Loucy (cell line): Measurements from ENCODE around the gene NCR2.

Experiments
- H2AFZ ChIP-seq: fragments of 200-600 bp; sonication (generic); 2 replicates; pipeline ENCODE4 v1.6.0; 2016; ENCODE audit warnings: antibody characterized with exemption, mild to moderate bottlenecking, low read length, moderate library complexity
- H3F3A ChIP-seq: fragments of 200-600 bp; 2 replicates; pipeline ENCODE4 v1.6.0; 2016; ENCODE audit warnings: antibody characterized with exemption, low read depth, mild to moderate bottlenecking
- H3K27me3 ChIP-seq: fragments of 200-600 bp; sonication (generic); 2 replicates; pipeline ENCODE4 v1.6.1; 2014; ENCODE audit warnings: low read length, mild to moderate bottlenecking; ENCODE audit not compliant: insufficient read depth, poor library complexity, severe bottlenecking
- H3K36me3 ChIP-seq: fragments of 200-600 bp; sonication (generic); 2 replicates; pipeline ENCODE4 v1.6.1; 2016; ENCODE audit warnings: low read length; ENCODE audit not compliant: insufficient read depth
- H3K4me1 ChIP-seq: fragments of 200-600 bp; sonication (generic); 2 replicates; pipeline ENCODE4 v1.5.1; 2014; ENCODE audit warnings: low read length, mild to moderate bottlenecking; ENCODE audit not compliant: insufficient read depth, poor library complexity, severe bottlenecking
- H3K4me2 ChIP-seq: fragments of 200-600 bp; sonication (generic); 2 replicates; pipeline ENCODE4 v1.6.0; 2014; ENCODE audit warnings: antibody characterized with exemption, low read length, low read depth, mild to moderate bottlenecking; ENCODE audit not compliant: poor library complexity, severe bottlenecking
- H3K4me3 ChIP-seq: fragments of 200-600 bp; sonication (generic); 2 replicates; pipeline ENCODE4 v1.5.1; 2014; ENCODE audit warnings: low read length, mild to moderate bottlenecking, mixed read lengths; ENCODE audit not compliant: poor library complexity, severe bottlenecking
- H3K79me2 ChIP-seq: fragments of 200-600 bp; sonication (generic); 2 replicates; pipeline ENCODE4 v1.6.1; 2014; ENCODE audit warnings: low read length; ENCODE audit not compliant: insufficient read depth
- H3K9ac ChIP-seq: fragments of 200-600 bp; sonication (generic); 2 replicates; pipeline ENCODE4 v1.6.0; 2014; ENCODE audit warnings: mild to moderate bottlenecking, low read depth, low read length, moderate library complexity; ENCODE audit not compliant: poor library complexity, severe bottlenecking
- H3K9me2 ChIP-seq: fragments of 200-600 bp; sonication (generic); replicated peaks from 2 replicates; pipeline ENCODE4 v1.6.1; 2016; ENCODE audit warnings: low read depth, low read length, mixed read lengths
- H3K9me3 ChIP-seq: fragments of 200-600 bp; sonication (generic); 2 replicates; pipeline ENCODE4 v1.6.1; 2014; ENCODE audit warnings: mild to moderate bottlenecking, antibody characterized with exemption, low read length, low read depth; ENCODE audit not compliant: insufficient read depth
- H4K20me1 ChIP-seq: fragments of 200-600 bp; sonication (generic); 2 replicates; pipeline ENCODE4 v1.6.0; 2014; ENCODE audit warnings: antibody characterized with exemption, low read length, mild to moderate bottlenecking; ENCODE audit not compliant: insufficient read depth, poor library complexity, severe bottlenecking
- EZH2phosphoT487 ChIP-seq: fragments of 200-600 bp; IDR thresholded peaks from 2 replicates; pipeline ENCODE4 v1.6.1; 2018; ENCODE audit warnings: antibody characterized with exemption, mild to moderate bottlenecking, moderate library complexity, borderline replicate concordance
- TF ChIP-seq, protein P1 (sequence below): fragments of 200-600 bp; sonication (generic); conservative IDR thresholded peaks from 2 replicates; pipeline ENCODE4 v1.5.1; 2014; ENCODE audit warnings: mild to moderate bottlenecking, antibody characterized with exemption, low read length

The NCR2 gene

DNA sequence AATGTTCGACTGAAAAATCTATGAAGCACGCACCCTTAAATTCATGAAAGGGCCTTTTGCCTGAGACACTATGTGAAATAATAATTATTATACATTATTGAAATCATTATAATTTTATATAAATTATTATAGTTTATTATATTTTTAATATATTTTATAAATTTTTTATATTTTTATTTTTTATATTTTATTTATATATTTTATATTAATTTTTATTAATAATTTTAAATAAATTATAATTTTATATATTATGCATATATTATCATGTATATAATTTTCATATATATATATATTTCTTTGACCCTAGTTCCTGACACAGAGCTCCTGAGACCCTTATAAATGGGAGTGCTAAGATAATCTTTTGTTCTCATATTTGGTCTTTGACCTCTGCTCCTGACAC, 13.5 kb downstream of the NCR2 start:
- Histone ChIP-seq H3K79me2 (no peaks in the 10 kb centered on the region), H3K9me3 (peaks cover 6% of the 10 kb centered on the region; the same call in 1 of the 2 replicates), H4K20me1 (no peaks in the 10 kb centered on the region), H3K9me2 (no peaks in the 10 kb centered on the region), H3K4me2 (no peak overlapping the region), H3K36me3 (no peaks in the 10 kb centered on the region), H3K4me3 (no peak overlapping the region), H3K9ac (no peak overlapping the region), H3F3A (no peaks in the 10 kb centered on the region; the same call in 1 of the 2 replicates), H3K4me1 (peaks cover 26% of the 10 kb centered on the region), H2AFZ (no peak overlapping the region), H3K27me3 (no peaks in the 10 kb centered on the region)
- no peak for TF ChIP-seq EZH2phosphoT487
- TF ChIP-seq, protein P1, sequence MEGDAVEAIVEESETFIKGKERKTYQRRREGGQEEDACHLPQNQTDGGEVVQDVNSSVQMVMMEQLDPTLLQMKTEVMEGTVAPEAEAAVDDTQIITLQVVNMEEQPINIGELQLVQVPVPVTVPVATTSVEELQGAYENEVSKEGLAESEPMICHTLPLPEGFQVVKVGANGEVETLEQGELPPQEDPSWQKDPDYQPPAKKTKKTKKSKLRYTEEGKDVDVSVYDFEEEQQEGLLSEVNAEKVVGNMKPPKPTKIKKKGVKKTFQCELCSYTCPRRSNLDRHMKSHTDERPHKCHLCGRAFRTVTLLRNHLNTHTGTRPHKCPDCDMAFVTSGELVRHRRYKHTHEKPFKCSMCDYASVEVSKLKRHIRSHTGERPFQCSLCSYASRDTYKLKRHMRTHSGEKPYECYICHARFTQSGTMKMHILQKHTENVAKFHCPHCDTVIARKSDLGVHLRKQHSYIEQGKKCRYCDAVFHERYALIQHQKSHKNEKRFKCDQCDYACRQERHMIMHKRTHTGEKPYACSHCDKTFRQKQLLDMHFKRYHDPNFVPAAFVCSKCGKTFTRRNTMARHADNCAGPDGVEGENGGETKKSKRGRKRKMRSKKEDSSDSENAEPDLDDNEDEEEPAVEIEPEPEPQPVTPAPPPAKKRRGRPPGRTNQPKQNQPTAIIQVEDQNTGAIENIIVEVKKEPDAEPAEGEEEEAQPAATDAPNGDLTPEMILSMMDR, result no peak

- H3F3A ChIP-seq, result no peaks in the 10 kb centered on the region
- peaks cover 6% of the 10 kb centered on the region; the same call in 1 of the 2 replicates for H3K9me3 ChIP-seq
- H3K36me3 ChIP-seq, result no peaks in the 10 kb centered on the region
- no peak overlapping the region for H3K4me2 ChIP-seq
- TF ChIP-seq EZH2phosphoT487, result no peak
- TF ChIP-seq, protein P1, result no peak
- H3K27me3 ChIP-seq, result no peaks in the 10 kb centered on the region
- peaks cover 4% of the 10 kb centered on the region for H3K4me1 ChIP-seq
- no peak overlapping the region for H3K4me3 ChIP-seq
- H2AFZ ChIP-seq, result no peak overlapping the region
- H3K79me2 ChIP-seq, result no peaks in the 10 kb centered on the region
- H3K9me2 ChIP-seq, result no peaks in the 10 kb centered on the region
- no peaks in the 10 kb centered on the region for H4K20me1 ChIP-seq
- no peak overlapping the region for H3K9ac ChIP-seq
Observed at GRCh38 chr6:41352396-41352795, 17.0 kb downstream of the NCR2 start.

DNA sequence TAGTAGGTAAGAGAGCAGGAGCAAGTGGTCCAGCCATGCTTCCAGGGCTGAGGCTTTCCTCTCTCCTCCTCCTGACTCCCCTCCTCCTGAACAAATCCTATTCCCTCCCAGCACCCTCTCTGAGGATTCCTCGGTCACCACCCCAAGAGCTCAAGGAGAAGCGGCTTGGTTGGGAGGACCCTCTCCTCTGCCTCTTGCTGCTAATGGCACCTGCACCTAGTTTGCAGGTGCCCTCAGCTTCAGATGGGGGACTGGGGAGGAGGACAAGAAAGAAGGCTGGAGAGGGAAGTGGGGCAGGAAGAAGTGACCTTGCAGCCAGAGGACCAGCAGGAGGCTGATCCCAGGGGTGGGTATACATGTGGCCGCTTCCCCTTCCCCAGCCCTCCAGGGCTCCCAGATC, 17.5 kb downstream of the NCR2 start:
- TF ChIP-seq, protein P1, result no peak
- no peak for TF ChIP-seq EZH2phosphoT487
- H4K20me1 ChIP-seq, result no peaks in the 10 kb centered on the region
- no peaks in the 10 kb centered on the region for H3K9me2 ChIP-seq
- H3K4me1 ChIP-seq, result peaks cover 6% of the 10 kb centered on the region
- no peak overlapping the region for H3K9ac ChIP-seq
- no peak overlapping the region for H3K4me3 ChIP-seq
- no peaks in the 10 kb centered on the region for H3F3A ChIP-seq
- H3K9me3 ChIP-seq, result peaks cover 6% of the 10 kb centered on the region; the same call in 1 of the 2 replicates
- H2AFZ ChIP-seq, result no peak overlapping the region
- H3K27me3 ChIP-seq, result no peaks in the 10 kb centered on the region
- H3K79me2 ChIP-seq, result no peaks in the 10 kb centered on the region
- no peaks in the 10 kb centered on the region for H3K36me3 ChIP-seq
- no peak overlapping the region for H3K4me2 ChIP-seq
